ENCODE results near the gene CPEB1. TPM values are rescaled to one million over a fixed set of nuclear protein-coding genes. Genes with fewer than 3 reads are reported as not detected.

CPEB1 gene
- total and polyA plus RNA-seq, 2 of the 13 experiments (the other 11 are each of a cell fraction or from before 2014, with no cell fraction given), result 0.03 to 0.07 TPM

- TF ChIP-seq LCORL (IDR thresholded peaks at IDR 0.05) (no peak), LCORL (CRISPR knock-in tag; IDR thresholded peaks at IDR 0.05) (peak; percentile 50; the same call in 1 of the 2 replicates), ZBTB3 (CRISPR knock-in tag; IDR thresholded peaks at IDR 0.05; ENCODE audit: borderline replicate concordance, low read depth) (no peak; the same call in 1 of the 2 replicates), NCOR1 (IDR thresholded peaks at IDR 0.05; ENCODE audit: borderline replicate concordance, low read length) (no peak; the same call in 1 of the 2 replicates), ADNP (CRISPR knock-in tag; IDR thresholded peaks at IDR 0.05) (no peak), AGO2 (optimal IDR thresholded peaks at IDR 0.05; ENCODE audit: low read depth, low read length) (peak; percentile 98), TARDBP (CRISPR knock-in tag; IDR thresholded peaks at IDR 0.05) (peak; percentile 97), TOE1 (CRISPR knock-in tag; IDR thresholded peaks at IDR 0.05) (peak; percentile 47; the same call in 1 of the 2 replicates), ZNF629 (CRISPR knock-in tag; conservative IDR thresholded peaks at IDR 0.05) (peak; percentile 55; the same call in 1 of the 2 replicates), SP5 (CRISPR knock-in tag; IDR thresholded peaks at IDR 0.05; ENCODE audit: borderline replicate concordance, low read depth) (peak; percentile 84), FOXA1 (IDR thresholded peaks at IDR 0.05) (no peak), FOXA1 (CRISPR knock-in tag; IDR thresholded peaks at IDR 0.05) (no peak), ZNF350 (CRISPR knock-in tag; IDR thresholded peaks at IDR 0.05; ENCODE audit: borderline replicate concordance, low read depth) (peak; percentile 72), NFE2 (CRISPR knock-in tag; IDR thresholded peaks at IDR 0.05) (no peak), ZNF710 (CRISPR knock-in tag; IDR thresholded peaks at IDR 0.05; ENCODE audit: borderline replicate concordance) (0 out of 2 replicates have a peak, but pooled peaks have one; percentile 39), DR1 (CRISPR knock-in tag; IDR thresholded peaks at IDR 0.05) (peak; percentile 95), MEIS1 (CRISPR knock-in tag; IDR thresholded peaks at IDR 0.05; ENCODE audit: borderline replicate concordance) (0 out of 2 replicates have a peak, but pooled peaks have one; percentile 44), ZNF577 (CRISPR knock-in tag; IDR thresholded peaks at IDR 0.05; ENCODE audit: borderline replicate concordance, low read depth) (no peak), LBX2 (CRISPR knock-in tag; IDR thresholded peaks at IDR 0.05; ENCODE audit: borderline replicate concordance) (no peak; the same call in 1 of the 2 replicates), ZSCAN9 (CRISPR knock-in tag; IDR thresholded peaks at IDR 0.05; ENCODE audit: borderline replicate concordance) (peak; percentile 38; the same call in 1 of the 2 replicates), PRPF4 (IDR thresholded peaks at IDR 0.05; ENCODE audit: low read depth, low read length, poor library complexity, severe bottlenecking) (no peak), FUBP1 (CRISPR knock-in tag; IDR thresholded peaks at IDR 0.05; ENCODE audit: borderline replicate concordance) (no peak)
- TF ChIP-seq, protein P1, sequence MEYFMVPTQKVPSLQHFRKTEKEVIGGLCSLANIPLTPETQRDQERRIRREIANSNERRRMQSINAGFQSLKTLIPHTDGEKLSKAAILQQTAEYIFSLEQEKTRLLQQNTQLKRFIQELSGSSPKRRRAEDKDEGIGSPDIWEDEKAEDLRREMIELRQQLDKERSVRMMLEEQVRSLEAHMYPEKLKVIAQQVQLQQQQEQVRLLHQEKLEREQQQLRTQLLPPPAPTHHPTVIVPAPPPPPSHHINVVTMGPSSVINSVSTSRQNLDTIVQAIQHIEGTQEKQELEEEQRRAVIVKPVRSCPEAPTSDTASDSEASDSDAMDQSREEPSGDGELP (IDR thresholded peaks at IDR 0.05; ENCODE audit: borderline replicate concordance, low read depth), result peak; percentile 8; the same call in 1 of the 2 replicates
- TF ChIP-seq, protein P2, sequence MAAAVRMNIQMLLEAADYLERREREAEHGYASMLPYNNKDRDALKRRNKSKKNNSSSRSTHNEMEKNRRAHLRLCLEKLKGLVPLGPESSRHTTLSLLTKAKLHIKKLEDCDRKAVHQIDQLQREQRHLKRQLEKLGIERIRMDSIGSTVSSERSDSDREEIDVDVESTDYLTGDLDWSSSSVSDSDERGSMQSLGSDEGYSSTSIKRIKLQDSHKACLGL (CRISPR knock-in tag; IDR thresholded peaks at IDR 0.05), result peak; percentile 88; the same call in 1 of the 2 replicates
These were observed 106.8 kb downstream of the CPEB1 start, which contains the start of gene RPS17 (continued) for GRCh38 chr15:82540055-82540983.

Data from HepG2 (cell line).